ENCODE data around the gene CARMIL1.

The CARMIL1 gene

DNA sequence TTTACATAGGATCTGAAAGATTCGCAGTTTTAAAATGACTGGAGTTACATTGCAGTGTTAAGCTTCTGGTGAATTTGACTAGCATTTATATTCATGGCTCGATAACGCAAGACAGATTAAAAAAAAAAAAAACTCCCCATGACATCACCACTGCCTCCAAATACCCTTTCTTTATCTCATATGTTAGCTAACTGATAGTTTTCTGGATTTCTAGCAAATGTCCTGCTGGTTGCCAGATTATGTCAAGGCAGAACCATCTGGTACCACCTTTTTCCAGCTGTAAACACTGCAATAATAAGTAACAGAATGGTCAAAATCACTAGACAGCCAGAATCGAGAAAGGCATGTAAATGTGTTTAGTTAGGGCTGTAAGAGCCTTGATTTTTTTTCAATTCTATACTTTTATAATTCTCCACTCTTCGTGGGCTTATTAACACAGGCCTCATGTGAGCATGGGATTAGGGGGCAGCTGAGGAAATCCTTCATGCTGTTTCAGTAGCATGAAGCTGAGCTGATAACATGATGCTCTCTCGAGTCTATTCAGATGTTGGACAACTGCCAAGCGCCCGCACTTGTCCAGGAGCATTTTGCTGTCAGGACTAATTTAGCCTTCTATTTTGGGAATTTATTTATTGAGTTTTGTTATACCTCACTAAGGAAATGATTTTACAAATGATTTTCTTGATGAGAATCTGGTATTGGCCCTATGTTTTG is 206.8 kb downstream of the CARMIL1 start:
- no peak for DNase-seq

DNA sequence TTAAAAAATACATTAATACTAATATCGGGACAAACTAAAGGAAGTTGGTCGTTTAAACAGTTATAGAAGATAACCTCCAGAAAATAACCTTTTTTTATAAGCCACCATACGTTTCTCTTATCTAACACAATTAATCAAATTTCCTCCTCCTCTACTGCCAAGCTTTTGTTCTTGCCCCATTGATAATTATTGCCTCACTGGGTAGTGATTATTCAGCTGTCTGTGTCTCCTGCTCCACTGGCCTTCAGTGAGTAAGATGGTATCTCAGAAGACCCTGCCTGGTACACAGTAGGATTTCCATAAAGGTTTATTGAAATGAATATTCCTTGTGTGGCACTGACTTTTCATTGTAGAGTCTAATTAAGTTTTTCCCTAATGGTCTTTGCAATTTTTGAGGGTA is 207.4 kb downstream of the CARMIL1 start:
- DNase-seq: no peak

DNA sequence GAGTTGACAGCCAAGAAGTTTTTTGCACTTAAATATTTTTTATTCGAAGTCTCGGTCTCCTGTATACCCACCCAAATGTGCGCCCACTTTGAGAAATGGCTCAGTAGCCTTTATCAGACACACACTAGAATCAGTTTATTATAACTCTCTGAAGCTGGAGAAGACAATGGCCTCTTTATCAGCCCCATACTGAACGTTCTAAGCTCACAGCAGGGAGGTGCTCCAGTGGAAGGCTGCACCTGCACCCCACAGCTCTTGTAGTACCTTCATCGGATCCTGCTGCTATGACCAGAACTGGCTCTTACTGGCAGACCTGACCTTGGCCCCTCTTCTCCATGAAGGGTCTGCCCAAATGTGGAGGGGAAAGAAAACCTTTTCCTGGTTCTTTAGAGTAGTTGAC is 207.8 kb downstream of the CARMIL1 start:
- DNase-seq: no peak

GRCh38 chr6:25488156-25488555 is 209.0 kb downstream of the CARMIL1 start:
- DNase-seq: no peak

DNA sequence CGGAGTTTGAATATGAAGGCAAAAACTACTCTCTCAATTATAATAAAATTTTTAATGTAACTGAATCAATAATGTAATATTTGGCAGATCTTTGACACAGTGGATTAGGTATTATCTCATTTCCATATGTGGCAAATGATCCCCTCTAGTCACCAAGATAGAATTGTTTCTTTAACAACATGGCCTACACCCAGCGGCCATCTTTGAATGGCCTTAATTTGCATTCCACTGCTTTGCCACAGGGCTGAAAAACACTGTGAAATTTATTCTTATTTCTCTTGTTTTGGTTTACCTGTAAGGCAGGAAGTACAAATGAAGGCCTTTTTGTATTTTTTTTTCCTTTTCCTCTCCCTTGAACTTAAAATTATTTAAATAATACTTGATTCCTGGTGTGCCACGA is 210.2 kb downstream of the CARMIL1 start:
- no peak for DNase-seq

DNA sequence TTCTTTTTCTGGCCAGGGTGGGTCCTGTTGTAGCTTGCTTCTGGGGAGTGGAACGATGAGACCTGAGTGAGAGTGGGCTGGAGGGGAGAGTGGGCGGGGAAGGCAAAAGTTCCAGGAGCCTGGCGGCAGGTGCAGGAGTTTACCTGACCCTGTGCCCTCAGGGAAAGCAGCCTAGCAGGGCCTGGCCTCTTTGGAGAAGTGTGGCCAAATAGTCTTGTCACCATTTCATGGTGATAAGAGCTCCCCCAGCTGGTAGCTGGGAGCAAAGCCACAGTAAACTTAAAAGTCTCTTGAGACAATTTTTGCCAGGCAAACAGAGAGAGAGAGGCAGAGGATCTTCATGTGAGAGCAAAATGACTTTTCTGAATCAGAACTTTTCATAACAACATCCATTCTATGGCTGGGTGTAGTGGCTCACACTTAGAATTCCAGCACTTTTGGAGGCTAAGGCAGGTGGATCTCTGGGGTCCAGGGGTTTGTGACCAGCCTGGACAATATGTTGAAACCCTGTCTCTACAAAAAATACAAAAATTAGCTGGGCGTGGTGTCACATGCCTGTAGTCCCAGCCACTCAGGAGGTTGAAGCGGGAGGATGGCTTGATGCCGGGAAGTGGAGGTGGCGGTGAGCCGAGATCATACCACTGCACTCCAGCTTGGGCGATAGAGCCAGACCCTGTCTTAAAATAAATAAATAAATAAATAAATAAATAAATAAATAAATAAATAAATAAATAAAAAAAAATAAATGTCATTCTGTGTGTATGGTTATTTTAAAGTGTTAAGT is 211.0 kb downstream of the CARMIL1 start:
- DNase-seq: peak; percentile 73

- DNase-seq: no peak
These were observed 213.8 kb downstream of the CARMIL1 start for GRCh38 chr6:25492951-25493350.

DNA sequence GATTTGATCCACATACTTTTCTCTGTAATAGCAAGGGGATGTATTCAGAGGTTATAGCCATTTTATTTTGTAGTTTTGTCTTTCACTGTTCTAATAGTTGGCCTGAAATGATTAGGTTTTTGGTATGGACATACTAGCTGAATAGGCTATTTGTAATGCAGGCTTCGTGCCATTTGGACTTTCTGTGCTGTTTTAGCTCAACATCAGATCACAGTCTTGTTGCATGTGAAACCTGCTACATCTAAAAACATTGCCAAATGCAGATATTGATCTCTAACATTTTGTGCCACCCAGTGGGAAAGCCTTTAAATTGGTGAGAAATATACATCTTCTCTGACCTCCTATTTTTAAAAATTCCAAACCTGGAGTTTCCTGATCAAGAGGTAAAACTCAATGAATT is 215.3 kb downstream of the CARMIL1 start:
- DNase-seq: no peak

DNA sequence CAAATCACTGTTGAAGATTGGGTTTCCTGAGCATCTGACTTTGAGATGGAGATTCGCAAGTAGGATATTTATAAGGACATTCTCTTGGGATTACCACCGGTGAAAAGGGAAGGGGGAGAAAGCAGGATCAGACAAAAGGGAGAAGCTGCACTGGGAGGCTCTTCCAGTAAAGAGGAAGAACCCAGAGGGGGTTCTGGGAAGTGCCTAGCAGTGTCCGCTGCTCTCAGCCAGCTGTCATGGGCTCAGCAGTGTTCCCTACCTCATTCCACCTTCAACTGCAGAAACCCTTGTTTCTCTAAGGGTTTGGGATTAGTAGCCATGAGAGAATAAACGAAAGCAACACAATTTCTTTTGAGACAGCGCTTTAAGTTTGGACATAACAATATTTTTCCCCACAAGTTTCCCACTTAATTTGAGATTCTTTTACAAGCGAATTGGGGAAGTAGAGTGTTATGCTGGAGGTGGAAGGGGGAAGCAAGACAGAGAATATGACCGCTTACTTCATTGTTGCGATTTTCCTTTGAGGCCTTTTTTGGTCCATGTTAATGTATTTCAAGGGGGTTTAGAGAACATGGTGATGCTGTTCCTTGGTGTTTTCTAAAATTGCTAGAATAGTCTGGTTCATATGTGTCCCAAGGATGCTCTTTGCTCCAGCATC is 218.3 kb downstream of the CARMIL1 start:
- no peak for DNase-seq

DNA sequence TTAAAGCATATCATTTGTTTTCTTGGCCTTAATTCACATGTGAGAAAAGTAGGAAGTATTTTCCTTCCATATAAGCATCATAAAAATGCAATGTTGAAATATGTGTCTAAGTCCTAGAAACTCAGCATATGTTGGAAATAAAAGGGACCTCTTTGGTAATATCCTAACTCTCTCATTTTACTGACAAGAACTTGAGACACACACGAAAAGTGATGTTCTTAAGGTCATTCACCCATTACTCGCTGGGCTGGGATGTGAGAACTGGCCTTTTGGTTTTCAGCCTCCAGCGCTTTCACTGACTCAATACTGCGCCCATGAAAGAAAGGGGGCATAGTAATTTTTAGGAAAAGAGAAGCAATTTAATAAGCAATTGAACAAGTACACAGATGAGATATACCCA is 219.3 kb downstream of the CARMIL1 start:
- no peak for DNase-seq

DNA sequence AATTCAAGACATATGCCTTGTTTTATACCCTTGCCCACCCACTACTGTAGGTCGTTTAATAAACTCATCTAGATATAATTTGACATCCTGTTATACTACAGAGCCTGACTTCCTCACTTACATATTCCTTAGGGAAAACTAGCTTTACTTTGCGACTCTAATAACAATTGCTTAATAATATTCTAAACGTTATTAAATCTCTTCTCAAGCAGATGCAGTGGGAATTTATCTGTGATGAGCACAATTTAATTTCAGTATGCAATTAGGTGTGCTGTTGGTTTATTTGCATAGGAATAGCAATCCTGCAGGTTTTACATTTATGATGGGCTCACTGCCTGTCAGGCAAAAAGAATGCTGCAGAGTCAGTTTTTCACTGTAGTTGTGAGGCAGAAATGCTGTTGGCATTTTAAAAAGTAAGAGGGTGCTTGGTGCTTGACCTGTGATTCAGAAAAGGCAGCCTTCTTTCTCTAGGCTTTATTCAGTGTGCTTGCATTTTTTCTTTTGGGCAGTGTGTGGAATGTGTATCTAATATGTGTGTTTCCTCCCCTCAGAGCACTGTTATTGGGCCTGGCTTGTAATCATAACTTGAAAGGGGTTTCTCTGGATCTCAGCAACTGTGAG is 220.6 kb downstream of the CARMIL1 start:
- no peak for DNase-seq

- DNase-seq: no peak
These were observed 224.5 kb downstream of the CARMIL1 start for GRCh38 chr6:25503686-25504085.

GRCh38 chr6:25504661-25505060 is 225.5 kb downstream of the CARMIL1 start:
- DNase-seq: no peak

- DNase-seq: no peak
These were observed 226.8 kb downstream of the CARMIL1 start for GRCh38 chr6:25506020-25506419.

GRCh38 chr6:25508051-25508450 is 228.9 kb downstream of the CARMIL1 start:
- no peak for DNase-seq

GRCh38 chr6:25511376-25511775 is 232.2 kb downstream of the CARMIL1 start:
- DNase-seq: no peak

- DNase-seq: no peak
These were observed 233.4 kb downstream of the CARMIL1 start for GRCh38 chr6:25512560-25512959.

GRCh38 chr6:25519856-25520255 is 240.7 kb downstream of the CARMIL1 start:
- no peak for DNase-seq

DNA sequence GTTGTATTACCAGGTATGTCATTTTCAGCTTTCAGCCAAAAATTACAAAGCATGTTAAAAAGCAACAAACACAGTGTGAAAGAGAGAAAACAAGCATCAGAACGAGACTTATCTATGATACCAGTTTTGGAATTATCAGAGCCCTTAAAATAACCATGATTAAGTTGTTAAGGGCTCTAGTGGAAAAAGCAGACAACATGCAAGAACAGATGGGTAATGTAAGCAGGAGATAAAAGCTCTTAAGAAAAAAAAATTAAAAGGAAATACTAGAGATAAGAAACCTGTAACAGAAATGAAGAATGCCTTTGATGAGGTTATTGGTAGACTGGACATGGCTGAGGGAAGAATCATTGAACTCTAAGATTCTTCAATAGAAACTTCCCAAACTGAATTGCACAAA is 245.4 kb downstream of the CARMIL1 start:
- no peak for DNase-seq

GRCh38 chr6:25525078-25525477 is 245.9 kb downstream of the CARMIL1 start:
- DNase-seq: no peak

DNA sequence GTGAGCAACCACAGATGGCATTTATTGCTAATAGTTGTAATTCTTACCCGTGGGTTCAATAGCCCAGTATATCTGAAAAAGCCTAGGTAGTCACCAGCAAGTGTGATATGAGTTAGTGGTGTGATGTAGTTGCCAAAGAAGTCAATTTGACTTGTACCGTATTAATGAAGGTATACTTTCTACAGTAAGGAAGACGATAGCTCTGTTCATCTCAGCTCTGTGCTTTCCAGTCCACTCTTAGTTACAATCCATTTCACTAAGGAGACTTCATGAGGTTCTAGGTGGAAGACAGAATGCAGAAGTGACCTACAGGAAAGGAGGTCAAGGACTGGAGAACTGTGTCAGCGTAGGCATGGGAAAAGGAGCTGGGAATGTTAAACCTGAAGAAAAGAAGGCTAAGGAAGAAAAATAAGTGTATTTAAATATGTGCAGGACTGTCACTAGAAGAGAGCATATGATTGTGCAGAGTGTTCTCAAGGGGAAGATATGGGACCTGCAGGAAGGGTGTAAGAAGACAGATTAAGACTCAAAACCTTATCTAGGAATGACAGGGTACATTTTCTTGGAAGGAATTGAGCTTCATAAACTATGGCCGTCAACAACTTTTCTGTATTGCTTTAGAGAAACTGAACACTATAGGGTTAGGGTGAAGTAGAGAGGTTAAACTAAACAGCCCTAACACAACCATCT is 255.9 kb downstream of the CARMIL1 start:
- no peak for DNase-seq

- DNase-seq: no peak
These were observed 256.6 kb downstream of the CARMIL1 start for GRCh38 chr6:25535632-25536225.
